Measurements from ENCODE around the gene ACAA1. TPM values are rescaled to one million over a fixed set of nuclear protein-coding genes. Genes with fewer than 3 reads are reported as not detected.

Gene ACAA1
- total RNA-seq, 2 experiments from 2014 or later: 55.5 to 57.7 TPM

DNA sequence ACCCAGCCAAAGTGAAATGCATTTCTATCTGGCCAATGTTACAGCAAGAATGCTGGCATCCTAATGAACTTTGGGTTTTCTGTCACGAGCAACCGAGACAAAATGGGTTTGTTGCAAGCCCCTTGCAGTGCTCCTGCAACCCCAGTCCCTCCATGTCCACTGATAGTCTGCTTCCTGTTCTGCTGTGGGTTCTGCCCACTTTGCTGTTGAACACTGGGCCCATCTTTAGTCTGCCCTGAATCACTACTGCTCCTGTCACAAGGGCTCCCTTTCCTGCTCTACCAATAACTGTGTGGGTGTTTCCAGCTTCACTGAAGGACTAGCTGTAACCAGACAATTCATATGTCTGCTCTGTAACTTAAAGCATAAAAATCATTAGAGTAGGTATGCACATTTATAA, 15.7 kb upstream of the ACAA1 start:
- intact Hi-C loops (cut with micrococcal nuclease): no loop called here
- Mint-ChIP-seq H3K27ac (no peak overlapping the region), H3K36me3 (no peaks in the 10 kb centered on the region), H3K27me3 (no peaks in the 10 kb centered on the region), H3K4me3 (no peak overlapping the region), H3K9me3 (peaks cover 2% of the 10 kb centered on the region), H3K4me1 (ENCODE audit: low read depth) (peaks cover 33% of the 10 kb centered on the region)
- ChIA-PET POLR2A (interaction anchor here (1.5 to 2.7 kb wide), 2 partner anchors 12 to 75 kb away, joined by 3 to 17 read pairs; partner anchors contain the start of gene OXSR1), CTCF (interaction anchor here (0.6 to 1.5 kb wide), 3 partner anchors 12 to 83 kb away, joined by 3 read pairs; partner anchors contain the start of gene OXSR1)
- DNase-seq: no peak

DNA sequence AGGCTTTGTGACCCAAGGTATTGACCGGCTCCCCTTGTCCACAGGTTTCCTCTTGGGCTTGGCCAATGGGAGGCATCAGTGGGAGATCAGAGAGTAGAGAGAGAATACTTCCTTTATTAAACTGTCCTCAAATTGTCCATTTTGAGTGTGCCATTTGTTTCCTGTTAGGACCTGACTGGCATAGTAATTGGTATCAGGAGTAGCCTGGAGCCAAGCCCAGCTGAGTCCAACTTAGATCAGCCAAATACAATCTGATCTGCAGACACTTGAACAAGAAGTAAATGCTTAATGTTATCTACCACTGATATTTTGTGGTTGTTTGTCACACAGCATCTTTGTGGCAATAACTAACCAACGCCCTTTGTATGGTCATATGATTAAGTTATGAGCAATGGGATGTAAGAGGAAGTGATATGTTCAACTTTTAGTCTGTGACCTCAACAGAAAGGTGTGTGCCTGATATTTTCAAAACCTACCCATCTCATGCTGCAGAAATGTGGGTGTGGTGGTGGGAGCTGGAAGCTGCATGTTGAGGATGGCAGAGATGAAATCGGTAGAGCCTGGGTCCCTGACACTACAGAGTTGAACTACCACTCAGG, 14.8 kb upstream of the ACAA1 start:
- Mint-ChIP-seq H3K27me3 (no peaks in the 10 kb centered on the region), H3K4me1 (ENCODE audit: low read depth) (peaks cover 33% of the 10 kb centered on the region), H3K36me3 (no peaks in the 10 kb centered on the region), H3K27ac (peak overlapping the region; percentile 76), H3K4me3 (no peak overlapping the region), H3K9me3 (peaks cover 10% of the 10 kb centered on the region)
- ChIA-PET CTCF (no interaction called here), POLR2A (no interaction called here)
- intact Hi-C loops (cut with micrococcal nuclease): no loop called here
- DNase-seq: no peak

DNA sequence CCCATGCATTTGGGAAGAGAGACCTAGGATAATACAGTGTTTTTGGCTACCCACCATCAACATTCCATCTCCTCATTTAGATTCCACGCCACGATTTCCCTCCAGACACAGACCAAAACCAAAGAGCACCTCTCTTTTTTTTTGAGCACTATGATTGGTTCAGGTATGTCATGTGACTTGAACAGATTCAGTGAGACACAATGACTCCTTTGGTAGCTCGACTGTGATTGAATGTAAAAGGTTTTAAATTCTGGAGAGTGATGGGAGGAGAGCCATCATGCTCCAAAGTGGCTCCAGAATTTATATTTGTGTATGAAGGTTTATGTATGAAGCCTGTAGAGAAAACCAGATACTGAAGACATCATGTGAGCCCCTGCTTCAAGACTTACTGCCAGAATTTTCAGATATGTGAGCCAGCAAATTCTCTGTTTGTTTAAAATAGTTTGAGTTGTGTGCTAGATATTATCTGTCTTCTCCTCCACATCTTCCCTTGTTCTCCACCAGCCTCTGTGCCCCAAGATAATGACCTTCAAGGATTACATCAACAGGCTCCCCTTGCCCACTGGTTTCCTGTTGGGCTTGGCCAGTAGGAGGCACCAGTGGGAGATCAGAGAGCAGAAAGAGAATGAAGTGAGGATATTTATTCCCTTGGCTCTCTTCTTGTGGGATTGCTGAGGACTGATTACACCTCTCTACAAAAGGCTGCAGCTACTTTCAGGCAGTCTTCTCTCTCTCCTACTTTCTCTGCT, 14.0 kb upstream of the ACAA1 start:
- POLR2A ChIA-PET: no interaction called here
- Mint-ChIP-seq H3K36me3 (peaks cover 4% of the 10 kb centered on the region), H3K27ac (peak overlapping the region; percentile 39), H3K27me3 (no peaks in the 10 kb centered on the region), H3K9me3 (peaks cover 18% of the 10 kb centered on the region), H3K4me1 (ENCODE audit: low read depth) (peaks cover 33% of the 10 kb centered on the region), H3K4me3 (no peak overlapping the region)
- intact Hi-C loops (cut with micrococcal nuclease): no loop called here
- peak; percentile 28 for DNase-seq
- CTCF ChIA-PET: no interaction called here

DNA sequence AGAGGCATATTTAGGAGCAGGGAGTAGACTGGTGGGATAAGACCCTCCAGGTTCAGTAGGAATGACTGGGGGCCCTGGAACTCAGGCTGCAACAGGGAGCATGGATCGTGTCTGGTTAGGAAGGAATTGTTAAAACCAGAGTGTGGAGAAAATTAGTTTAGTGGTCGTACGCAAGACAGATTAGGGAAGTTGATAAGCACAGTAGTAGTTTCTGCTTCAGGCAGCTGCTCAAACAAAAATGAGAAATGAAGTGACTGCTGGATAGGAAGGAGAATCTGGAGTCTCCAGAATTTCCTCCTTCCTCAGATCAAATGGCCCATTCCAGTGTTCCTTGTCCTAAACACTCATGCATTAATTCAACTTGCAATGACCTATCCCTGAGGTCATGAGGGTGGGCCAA, 12.8 kb upstream of the ACAA1 start:
- Mint-ChIP-seq H3K27ac (no peak overlapping the region), H3K27me3 (no peaks in the 10 kb centered on the region), H3K4me3 (no peak overlapping the region), H3K9me3 (peaks cover 23% of the 10 kb centered on the region), H3K36me3 (peaks cover 4% of the 10 kb centered on the region), H3K4me1 (ENCODE audit: low read depth) (peaks cover 28% of the 10 kb centered on the region)
- no peak for DNase-seq
- POLR2A ChIA-PET: interaction anchor here (1.0 kb wide), 1 partner anchor 12 kb away, joined by 3 read pairs; no protein-coding TSS in a partner anchor
- CTCF ChIA-PET: no interaction called here
- intact Hi-C loops (cut with micrococcal nuclease): no loop called here

DNA sequence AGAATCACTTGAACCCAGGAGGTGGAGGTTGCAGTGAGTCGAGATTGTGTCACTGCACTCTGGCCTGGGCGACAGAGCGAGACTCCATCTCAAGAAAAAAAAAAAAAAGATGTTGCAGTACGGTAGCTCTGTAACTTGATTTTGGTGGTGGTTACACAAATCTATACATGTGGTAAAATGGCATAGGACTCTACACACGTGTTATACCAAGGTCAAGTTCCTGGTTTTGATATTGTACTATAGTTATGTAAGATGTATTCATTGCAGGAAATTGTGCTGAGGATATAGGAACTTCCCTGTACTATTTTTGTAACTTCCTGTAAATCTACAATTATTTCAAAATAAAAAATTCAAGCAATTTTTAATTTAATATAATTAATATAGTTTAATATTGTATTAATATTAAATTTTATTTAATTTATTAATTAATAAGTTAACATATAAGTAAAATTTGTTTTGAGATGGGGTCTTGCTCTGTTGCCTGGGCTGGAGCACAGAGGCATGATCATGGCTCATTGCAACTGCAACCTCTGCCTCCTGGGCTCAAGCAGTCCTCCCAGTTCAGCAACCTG, 11.5 kb upstream of the ACAA1 start:
- intact Hi-C loops (cut with micrococcal nuclease): no loop called here
- Mint-ChIP-seq H3K27ac (no peak overlapping the region), H3K36me3 (peaks cover 4% of the 10 kb centered on the region), H3K9me3 (peaks cover 23% of the 10 kb centered on the region), H3K4me1 (ENCODE audit: low read depth) (peaks cover 21% of the 10 kb centered on the region), H3K27me3 (no peaks in the 10 kb centered on the region), H3K4me3 (no peak overlapping the region)
- no peak for DNase-seq
- ChIA-PET CTCF (no interaction called here), POLR2A (no interaction called here)

DNA sequence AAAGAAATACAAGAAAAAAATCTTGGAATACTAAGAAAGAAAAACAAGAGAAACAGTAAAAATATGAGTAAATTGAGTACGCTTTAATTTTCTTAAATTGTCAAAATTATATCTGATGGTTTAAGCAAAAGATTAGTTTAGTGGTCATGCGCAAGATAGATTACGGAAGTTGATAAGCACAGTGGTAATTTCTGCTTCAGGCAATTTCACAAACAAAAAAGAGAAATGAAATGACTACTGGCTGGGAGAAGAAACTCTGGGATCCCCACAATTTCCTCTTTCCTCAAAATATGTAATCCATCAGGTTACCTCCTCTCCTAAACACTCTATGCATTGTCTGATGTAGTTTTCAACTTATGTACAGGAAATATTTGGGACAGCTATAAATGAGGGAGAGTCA, 10.5 kb upstream of the ACAA1 start:
- Mint-ChIP-seq H3K36me3 (peaks cover 4% of the 10 kb centered on the region), H3K4me3 (no peak overlapping the region), H3K27ac (no peak overlapping the region), H3K27me3 (no peaks in the 10 kb centered on the region), H3K9me3 (peaks cover 23% of the 10 kb centered on the region), H3K4me1 (ENCODE audit: low read depth) (peaks cover 14% of the 10 kb centered on the region)
- no peak for DNase-seq
- CTCF ChIA-PET: no interaction called here
- intact Hi-C loops (cut with micrococcal nuclease): no loop called here
- POLR2A ChIA-PET: no interaction called here

DNA sequence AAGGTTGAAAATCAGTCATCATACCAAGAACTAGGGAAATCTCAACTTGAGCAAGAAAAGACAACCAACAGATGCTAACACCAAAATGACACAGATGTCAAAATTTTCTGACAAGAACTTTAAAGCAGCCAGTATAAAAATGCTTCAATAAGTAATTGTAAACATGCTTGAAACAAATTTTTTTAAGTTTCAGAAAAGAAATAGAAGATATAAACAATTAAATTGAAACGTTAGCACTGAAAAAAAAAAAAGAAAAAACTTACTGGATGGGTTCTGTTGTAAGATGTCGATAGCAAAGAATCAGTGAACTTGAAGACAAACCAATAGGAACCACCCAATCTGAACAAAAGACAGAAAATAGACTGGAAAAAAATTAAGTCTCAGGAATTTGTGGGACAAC, 9.6 kb upstream of the ACAA1 start:
- H3K4me1 Mint-ChIP-seq (ENCODE audit: low read depth): peaks cover 12% of the 10 kb centered on the region
- CTCF ChIA-PET: no interaction called here

DNA sequence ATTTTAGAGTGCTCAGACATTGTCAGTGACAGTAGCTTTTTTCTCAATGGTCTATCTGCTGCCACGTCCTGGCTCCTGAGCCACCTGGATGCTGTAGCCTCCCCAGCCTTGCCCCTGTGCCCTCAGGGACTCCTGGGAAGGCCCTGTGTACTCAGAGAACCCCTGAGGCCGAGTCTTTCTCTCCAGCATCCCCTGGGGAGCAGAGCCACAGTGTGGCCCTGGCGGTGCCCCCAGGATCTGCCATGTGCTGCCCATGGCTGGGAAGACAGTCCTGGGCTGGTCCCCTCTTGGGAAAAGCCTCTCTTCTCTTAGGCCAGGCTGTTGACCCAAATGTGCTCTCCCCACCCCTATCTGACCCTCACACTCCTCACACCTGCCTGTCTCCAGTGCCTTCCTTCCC, 6.6 kb upstream of the ACAA1 start:
- H3K27me3 Mint-ChIP-seq: no peaks in the 10 kb centered on the region
- no peak overlapping the region for H3K27ac Mint-ChIP-seq
- peaks cover 16% of the 10 kb centered on the region for H3K36me3 Mint-ChIP-seq
- no peak for DNase-seq
- no peak overlapping the region for H3K4me3 Mint-ChIP-seq
- peaks cover 23% of the 10 kb centered on the region for H3K9me3 Mint-ChIP-seq
- intact Hi-C loops (cut with micrococcal nuclease): no loop called here
- H3K4me1 Mint-ChIP-seq (ENCODE audit: low read depth): peaks cover 21% of the 10 kb centered on the region
- CTCF ChIA-PET: interaction anchor here (1.6 kb wide), 1 partner anchor 140 kb away, joined by 4 read pairs; no protein-coding TSS in a partner anchor
- POLR2A ChIA-PET: no interaction called here

More for the DNA sequence above, 9.6 kb upstream of the ACAA1 start:
- H3K4me3 Mint-ChIP-seq: no peak overlapping the region
- DNase-seq: no peak
- H3K36me3 Mint-ChIP-seq: peaks cover 13% of the 10 kb centered on the region
- peaks cover 23% of the 10 kb centered on the region for H3K9me3 Mint-ChIP-seq
- H3K27me3 Mint-ChIP-seq: no peaks in the 10 kb centered on the region
- no peak overlapping the region for H3K27ac Mint-ChIP-seq
- intact Hi-C loops (cut with micrococcal nuclease): no loop called here
- POLR2A ChIA-PET: no interaction called here

DNA sequence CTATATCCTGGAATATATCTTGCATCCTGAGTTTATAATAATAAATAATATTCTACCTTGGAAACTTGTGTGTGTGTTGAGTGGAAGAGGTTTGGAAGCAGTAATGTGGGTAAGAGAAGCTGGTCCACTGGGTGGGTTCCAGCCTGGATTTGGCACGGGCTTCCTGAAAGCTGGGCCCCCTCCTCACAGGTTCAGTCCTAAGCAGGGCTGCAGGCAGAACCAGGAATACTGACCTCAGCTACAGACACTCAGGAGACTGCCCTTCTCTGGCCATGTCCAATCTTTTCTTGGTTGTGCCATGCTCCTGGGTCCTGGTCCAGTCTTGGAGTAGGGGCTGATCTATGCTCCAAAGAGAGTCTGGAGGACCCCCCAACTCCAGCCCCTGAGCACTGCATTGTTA, 6.0 kb upstream of the ACAA1 start:
- ChIA-PET POLR2A (interaction anchor here (1.7 kb wide), 1 partner anchor 21 kb away, joined by 10 read pairs; the partner anchor contains the start of gene OXSR1), CTCF (interaction anchor here (1.6 kb wide), 1 partner anchor 139 kb away, joined by 4 read pairs; no protein-coding TSS in a partner anchor)
- H3K27me3 Mint-ChIP-seq: no peaks in the 10 kb centered on the region
- H3K4me3 Mint-ChIP-seq: no peak overlapping the region
- DNase-seq: no peak
- H3K9me3 Mint-ChIP-seq: peaks cover 23% of the 10 kb centered on the region
- intact Hi-C loops (cut with micrococcal nuclease): no loop called here
- no peak overlapping the region for H3K27ac Mint-ChIP-seq
- peaks cover 16% of the 10 kb centered on the region for H3K36me3 Mint-ChIP-seq
- peaks cover 25% of the 10 kb centered on the region for H3K4me1 Mint-ChIP-seq (ENCODE audit: low read depth)

DNA sequence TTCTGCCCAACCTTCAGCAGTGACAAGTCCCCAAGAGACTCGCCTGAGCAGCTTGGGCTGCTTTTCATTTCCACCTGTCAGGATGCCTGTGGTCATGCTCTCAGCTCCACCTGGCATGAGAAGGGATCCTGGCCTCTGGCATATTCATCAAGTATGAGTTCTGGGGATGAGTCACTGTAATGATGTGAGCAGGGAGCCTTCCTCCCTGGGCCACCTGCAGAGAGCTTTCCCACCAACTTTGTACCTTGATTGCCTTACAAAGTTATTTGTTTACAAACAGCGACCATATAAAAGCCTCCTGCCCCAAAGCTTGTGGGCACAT, 5.0 kb upstream of the ACAA1 start:
- no peak overlapping the region for H3K4me3 Mint-ChIP-seq
- peaks cover 32% of the 10 kb centered on the region for H3K4me1 Mint-ChIP-seq (ENCODE audit: low read depth)
- H3K27ac Mint-ChIP-seq: no peak overlapping the region
- ChIA-PET POLR2A (interaction anchor here (1.7 kb wide), 1 partner anchor 22 kb away, joined by 10 read pairs; the partner anchor contains the start of gene OXSR1), CTCF (interaction anchor here (1.0 to 1.6 kb wide), 4 partner anchors 23 to 205 kb away, joined by 3 to 5 read pairs (median 4); partner anchors contain the start of gene XYLB)
- intact Hi-C loops (cut with micrococcal nuclease): no loop called here
- peaks cover 17% of the 10 kb centered on the region for H3K36me3 Mint-ChIP-seq
- H3K27me3 Mint-ChIP-seq: no peaks in the 10 kb centered on the region
- peaks cover 14% of the 10 kb centered on the region for H3K9me3 Mint-ChIP-seq
- no peak for DNase-seq

DNA sequence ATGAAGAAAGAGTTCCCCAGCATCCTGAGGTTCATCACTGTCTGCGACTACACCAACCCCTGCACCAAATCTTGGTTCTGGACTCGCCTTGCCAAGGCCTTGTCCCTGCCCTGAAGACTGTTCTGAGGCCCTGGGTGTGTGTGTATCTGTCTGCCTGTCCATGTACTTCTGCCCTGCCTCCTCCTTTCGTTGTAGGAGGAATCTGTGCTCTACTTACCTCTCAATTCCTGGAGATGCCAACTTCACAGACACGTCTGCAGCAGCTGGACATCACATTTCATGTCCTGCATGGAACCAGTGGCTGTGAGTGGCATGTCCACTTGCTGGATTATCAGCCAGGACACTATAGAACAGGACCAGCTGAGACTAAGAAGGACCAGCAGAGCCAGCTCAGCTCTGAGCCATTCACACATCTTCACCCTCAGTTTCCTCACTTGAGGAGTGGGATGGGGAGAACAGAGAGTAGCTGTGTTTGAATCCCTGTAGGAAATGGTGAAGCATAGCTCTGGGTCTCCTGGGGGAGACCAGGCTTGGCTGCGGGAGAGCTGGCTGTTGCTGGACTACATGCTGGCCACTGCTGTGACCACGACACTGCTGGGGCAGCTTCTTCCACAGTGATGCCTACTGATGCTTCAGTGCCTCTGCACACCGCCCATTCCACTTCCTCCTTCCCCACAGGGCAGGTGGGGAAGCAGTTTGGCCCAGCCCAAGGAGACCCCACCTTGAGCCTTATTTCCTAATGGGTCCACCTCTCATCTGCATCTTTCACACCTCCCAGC, 4.4 kb upstream of the ACAA1 start:
- H3K27ac Mint-ChIP-seq: no peak overlapping the region

More for the DNA sequence above, 4.4 kb upstream of the ACAA1 start:
- intact Hi-C loops (cut with micrococcal nuclease): no loop called here
- no peak for DNase-seq
- H3K36me3 Mint-ChIP-seq: peaks cover 15% of the 10 kb centered on the region
- H3K4me3 Mint-ChIP-seq: no peak overlapping the region
- H3K9me3 Mint-ChIP-seq: peaks cover 10% of the 10 kb centered on the region
- CTCF ChIA-PET: interaction anchor here (1.0 to 2.2 kb wide), 5 partner anchors 22 to 206 kb away, joined by 3 to 6 read pairs (median 4); partner anchors contain the start of gene XYLB
- peaks cover 32% of the 10 kb centered on the region for H3K4me1 Mint-ChIP-seq (ENCODE audit: low read depth)
- POLR2A ChIA-PET: interaction anchor here (1.7 kb wide), 1 partner anchor 23 kb away, joined by 10 read pairs; the partner anchor contains the start of gene OXSR1
- H3K27me3 Mint-ChIP-seq: no peaks in the 10 kb centered on the region
